HG03457 (cell line): Measurements from ENCODE around the gene PRTN3.

Source experiments
- ATAC-seq: cut with Tn5 transposase; IDR thresholded peaks from one replicate; pipeline ENCODE4 v1.9.1; 2021; ENCODE audit warnings: moderate number of reproducible peaks; ENCODE audit not compliant: unreplicated experiment

Gene PRTN3

DNA sequence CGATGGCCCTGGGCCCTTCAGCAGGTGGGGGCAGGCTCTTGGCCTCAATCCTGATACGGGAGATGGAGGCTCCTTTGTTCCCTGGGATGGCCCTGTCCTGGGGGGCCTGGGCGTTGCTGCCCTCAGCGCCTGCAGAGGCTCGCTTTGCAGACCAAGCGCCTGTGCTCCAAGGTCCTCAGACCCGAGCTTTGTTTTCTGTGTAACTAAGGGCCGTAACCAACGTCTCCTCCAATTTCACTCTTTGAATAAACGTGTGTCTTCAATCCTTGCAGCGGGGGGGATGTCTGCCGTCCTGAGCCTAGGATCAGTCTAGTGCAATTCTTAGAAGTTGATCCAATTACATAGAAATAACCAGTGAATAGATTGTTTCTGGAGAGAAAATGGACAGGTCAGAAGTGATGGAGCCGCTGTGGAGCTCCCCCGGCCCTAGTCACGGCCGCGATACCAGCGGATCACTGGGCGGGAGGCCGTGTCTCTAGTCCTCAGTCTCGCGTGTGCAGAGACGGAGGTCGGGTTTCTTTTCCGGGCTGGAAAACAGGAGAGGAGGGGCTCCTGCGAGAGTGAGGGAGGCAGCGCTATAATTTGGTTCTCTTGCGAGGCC lies 38.2 kb upstream of the PRTN3 start:
- ATAC-seq: no peak

DNA sequence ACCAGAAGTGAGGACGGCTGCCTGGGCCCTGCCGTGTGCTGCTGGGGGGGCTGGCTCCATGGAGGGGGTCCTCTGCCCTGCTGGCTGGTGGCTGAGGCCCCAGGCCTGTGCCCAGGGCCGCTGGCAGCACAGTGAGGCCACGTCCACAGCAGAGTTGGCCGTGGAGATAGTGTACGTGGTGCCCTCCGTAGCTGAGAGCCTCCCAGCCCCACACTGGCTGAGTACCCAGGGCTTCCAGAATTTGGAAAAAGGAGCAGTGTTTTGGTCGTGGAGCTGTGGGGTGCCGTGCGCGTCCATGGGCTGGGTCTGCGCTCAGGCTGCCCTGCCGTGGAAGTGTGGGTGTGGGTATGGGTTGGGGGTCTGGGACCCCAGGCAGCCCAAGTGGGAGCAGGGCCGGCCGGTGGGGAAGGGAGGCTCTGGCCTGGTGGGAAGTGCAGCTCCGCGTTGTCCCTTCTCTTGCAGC lies 37.7 kb upstream of the PRTN3 start:
- ATAC-seq: no peak

GRCh38 chr19:803686-804418 lies 36.9 kb upstream of the PRTN3 start:
- no peak for ATAC-seq

DNA sequence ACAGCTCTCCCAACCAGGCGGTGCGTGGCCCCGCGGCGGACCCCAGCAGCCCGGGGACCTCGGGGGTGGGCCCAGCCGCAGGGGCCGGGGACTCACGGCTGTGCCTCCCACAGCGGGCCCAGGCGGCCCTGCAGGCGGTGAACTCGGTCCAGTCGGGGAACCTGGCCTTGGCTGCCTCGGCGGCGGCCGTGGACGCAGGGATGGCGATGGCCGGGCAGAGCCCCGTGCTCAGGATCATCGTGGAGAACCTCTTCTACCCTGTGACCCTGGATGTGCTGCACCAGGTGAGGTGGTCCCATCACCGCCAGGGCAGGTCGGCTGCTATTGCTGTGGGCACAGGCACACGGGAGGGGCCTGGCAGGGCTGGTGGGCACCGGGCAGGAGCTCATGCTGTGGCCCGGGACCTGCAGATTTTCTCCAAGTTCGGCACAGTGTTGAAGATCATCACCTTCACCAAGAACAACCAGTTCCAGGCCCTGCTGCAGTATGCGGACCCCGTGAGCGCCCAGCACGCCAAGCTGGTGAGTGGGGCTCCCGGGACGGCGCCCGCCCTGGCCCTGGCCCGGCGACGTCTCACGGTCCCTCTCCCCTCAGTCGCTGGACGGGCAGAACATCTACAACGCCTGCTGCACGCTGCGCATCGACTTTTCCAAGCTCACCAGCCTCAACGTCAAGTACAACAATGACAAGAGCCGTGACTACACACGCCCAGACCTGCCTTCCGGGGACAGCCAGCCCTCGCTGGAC lies 36.2 kb upstream of the PRTN3 start:
- ATAC-seq: no peak

DNA sequence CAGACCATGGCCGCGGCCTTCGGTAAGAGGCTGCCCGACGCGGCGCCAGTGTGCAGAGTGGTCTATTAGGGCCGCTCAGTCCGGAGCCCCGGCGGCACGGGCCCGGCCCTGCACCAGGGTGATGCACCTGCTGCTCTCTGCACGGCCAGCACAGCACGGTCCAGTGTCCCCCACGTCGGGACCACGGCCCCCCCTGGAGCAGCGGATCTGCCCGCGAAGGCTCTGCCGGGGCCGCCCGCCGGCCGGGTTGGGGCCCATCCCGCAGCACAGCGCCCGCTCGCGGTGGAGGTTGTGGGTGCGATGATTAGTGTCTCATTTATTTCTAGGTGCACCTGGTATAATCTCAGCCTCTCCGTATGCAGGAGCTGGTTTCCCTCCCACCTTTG lies 35.6 kb upstream of the PRTN3 start:
- ATAC-seq: no peak

DNA sequence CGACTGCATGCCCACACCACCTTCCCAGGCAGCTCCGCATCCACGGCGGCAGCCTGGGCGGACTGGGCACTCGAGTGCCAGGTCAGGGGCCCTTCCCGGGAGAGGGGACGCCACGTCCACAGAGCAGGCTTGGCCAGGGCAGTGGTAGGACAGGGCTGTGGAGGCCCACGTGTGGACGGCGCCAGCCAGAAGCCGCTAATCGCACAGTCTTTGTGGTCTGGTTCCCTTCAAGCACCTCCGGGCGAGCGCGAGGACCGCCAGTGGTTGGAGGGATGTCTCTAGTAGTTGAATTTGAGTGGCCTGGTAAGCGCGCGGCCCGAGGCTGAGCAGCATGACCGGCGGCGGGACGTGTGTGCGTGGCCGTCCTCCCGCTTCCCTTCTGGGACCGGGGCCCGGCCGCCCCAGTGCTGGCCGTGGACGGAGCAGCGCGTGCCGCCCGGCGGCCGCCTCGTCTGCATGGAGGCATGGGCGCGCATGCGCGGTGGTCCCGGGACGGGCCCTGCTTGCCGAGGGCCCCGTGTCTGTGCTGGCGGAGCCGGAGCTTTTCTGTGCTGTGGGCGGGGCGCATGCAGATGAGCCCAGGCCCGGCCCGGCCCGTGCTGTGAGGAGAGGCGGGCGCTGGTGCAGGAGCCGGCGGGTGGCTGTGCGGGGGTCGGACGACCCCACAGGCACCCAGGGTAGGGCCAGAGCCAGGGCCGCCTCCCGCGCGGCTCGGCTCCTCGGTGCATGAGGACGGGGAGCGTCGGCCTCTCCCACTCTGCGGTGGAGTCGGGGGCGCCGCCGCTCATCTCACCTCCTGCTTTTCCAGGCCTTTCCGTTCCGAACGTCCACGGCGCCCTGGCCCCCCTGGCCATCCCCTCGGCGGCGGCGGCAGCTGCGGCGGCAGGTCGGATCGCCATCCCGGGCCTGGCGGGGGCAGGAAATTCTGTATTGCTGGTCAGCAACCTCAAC lies 34.9 kb upstream of the PRTN3 start:
- no peak for ATAC-seq

- no peak for ATAC-seq
These were observed 33.9 kb upstream of the PRTN3 start for GRCh38 chr19:806815-807421.

- no peak for ATAC-seq
These were observed 33.0 kb upstream of the PRTN3 start for GRCh38 chr19:807627-808422.

DNA sequence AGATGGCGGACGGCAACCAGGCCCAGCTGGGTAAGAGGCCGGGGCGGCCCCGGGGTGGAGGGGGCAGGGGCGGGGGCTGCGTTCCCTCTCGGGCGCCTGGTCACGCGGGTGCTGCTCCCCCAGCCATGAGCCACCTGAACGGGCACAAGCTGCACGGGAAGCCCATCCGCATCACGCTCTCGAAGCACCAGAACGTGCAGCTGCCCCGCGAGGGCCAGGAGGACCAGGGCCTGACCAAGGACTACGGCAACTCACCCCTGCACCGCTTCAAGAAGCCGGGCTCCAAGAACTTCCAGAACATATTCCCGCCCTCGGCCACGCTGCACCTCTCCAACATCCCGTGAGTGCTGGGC lies 32.4 kb upstream of the PRTN3 start:
- ATAC-seq: no peak

- ATAC-seq: no peak
These were observed 30.5 kb upstream of the PRTN3 start for GRCh38 chr19:810077-810855.

GRCh38 chr19:810883-811489 lies 29.8 kb upstream of the PRTN3 start:
- no peak for ATAC-seq

DNA sequence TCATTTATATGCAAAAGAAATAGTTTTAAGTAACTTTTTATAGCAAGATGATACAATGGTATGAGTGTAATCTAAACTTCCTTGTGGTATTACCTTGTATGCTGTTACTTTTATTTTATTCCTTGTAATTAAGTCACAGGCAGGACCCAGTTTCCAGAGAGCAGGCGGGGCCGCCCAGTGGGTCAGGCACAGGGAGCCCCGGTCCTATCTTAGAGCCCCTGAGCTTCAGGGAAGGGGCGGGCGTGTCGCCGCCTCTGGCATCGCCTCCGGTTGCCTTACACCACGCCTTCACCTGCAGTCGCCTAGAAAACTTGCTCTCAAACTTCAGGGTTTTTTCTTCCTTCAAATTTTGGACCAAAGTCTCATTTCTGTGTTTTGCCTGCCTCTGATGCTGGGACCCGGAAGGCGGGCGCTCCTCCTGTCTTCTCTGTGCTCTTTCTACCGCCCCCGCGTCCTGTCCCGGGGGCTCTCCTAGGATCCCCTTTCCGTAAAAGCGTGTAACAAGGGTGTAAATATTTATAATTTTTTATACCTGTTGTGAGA lies 29.2 kb upstream of the PRTN3 start:
- ATAC-seq: no peak

DNA sequence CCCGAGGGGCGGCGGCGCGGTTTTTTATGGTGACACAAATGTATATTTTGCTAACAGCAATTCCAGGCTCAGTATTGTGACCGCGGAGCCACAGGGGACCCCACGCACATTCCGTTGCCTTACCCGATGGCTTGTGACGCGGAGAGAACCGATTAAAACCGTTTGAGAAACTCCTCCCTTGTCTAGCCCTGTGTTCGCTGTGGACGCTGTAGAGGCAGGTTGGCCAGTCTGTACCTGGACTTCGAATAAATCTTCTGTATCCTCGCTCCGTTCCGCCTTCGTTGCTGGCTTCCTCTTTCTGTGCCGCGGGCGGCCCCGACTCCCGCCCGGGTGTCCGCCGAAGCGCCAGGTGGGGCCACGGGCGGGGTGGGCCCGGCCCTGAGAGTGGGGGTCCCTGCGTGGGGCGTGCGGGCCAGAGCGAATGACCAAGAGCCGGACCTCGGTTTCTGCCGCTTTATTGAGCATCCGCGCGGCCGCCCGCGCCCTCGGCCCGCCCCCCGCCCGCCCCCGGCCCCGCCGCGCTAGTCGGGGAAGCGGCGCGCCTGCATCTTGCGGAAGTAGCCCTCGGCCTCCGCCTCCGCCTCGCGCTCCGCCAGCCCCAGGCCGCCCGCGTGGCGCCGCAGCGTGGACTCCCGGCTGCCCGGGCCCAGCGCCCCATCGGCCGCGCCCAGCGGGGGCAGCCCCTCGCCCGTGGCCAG lies 28.6 kb upstream of the PRTN3 start:
- no peak for ATAC-seq

- no peak for ATAC-seq
These were observed 28.0 kb upstream of the PRTN3 start for GRCh38 chr19:812747-813218.

GRCh38 chr19:813219-814151 lies 27.3 kb upstream of the PRTN3 start:
- no peak for ATAC-seq
